Measurements from ENCODE around the gene TEX9.

Gene TEX9

GRCh38 chr15:56351353-56351752 lies 13.9 kb upstream of the TEX9 start:
- TF ChIP-seq GLIS3 (CRISPR knock-in tag; IDR thresholded peaks at IDR 0.05) = no peak
- no peak for TF ChIP-seq RARB (CRISPR knock-in tag; IDR thresholded peaks at IDR 0.05)
- TF ChIP-seq OSR1 (CRISPR knock-in tag; IDR thresholded peaks at IDR 0.05) = no peak
- TF ChIP-seq, protein P1, sequence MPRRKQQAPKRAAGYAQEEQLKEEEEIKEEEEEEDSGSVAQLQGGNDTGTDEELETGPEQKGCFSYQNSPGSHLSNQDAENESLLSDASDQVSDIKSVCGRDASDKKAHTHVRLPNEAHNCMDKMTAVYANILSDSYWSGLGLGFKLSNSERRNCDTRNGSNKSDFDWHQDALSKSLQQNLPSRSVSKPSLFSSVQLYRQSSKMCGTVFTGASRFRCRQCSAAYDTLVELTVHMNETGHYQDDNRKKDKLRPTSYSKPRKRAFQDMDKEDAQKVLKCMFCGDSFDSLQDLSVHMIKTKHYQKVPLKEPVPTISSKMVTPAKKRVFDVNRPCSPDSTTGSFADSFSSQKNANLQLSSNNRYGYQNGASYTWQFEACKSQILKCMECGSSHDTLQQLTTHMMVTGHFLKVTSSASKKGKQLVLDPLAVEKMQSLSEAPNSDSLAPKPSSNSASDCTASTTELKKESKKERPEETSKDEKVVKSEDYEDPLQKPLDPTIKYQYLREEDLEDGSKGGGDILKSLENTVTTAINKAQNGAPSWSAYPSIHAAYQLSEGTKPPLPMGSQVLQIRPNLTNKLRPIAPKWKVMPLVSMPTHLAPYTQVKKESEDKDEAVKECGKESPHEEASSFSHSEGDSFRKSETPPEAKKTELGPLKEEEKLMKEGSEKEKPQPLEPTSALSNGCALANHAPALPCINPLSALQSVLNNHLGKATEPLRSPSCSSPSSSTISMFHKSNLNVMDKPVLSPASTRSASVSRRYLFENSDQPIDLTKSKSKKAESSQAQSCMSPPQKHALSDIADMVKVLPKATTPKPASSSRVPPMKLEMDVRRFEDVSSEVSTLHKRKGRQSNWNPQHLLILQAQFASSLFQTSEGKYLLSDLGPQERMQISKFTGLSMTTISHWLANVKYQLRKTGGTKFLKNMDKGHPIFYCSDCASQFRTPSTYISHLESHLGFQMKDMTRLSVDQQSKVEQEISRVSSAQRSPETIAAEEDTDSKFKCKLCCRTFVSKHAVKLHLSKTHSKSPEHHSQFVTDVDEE (CRISPR knock-in tag; IDR thresholded peaks at IDR 0.05) = no peak
- no peak for TF ChIP-seq CREB5 (CRISPR knock-in tag; IDR thresholded peaks at IDR 0.05; ENCODE audit: low read depth)
- TF ChIP-seq BACH2 (CRISPR knock-in tag; IDR thresholded peaks at IDR 0.05; ENCODE audit: borderline replicate concordance) = no peak
- TF ChIP-seq TOX (CRISPR knock-in tag; IDR thresholded peaks at IDR 0.05; ENCODE audit: borderline replicate concordance) = no peak
- no peak for ATAC-seq

- no peak for ATAC-seq
- TF ChIP-seq ZNF70 (CRISPR knock-in tag; IDR thresholded peaks at IDR 0.05) (no peak), ZNF8 (CRISPR knock-in tag; IDR thresholded peaks at IDR 0.05) (no peak), TOX (CRISPR knock-in tag; IDR thresholded peaks at IDR 0.05; ENCODE audit: borderline replicate concordance) (no peak), ZFP3 (CRISPR knock-in tag; IDR thresholded peaks at IDR 0.05) (no peak), CSDC2 (CRISPR knock-in tag; IDR thresholded peaks at IDR 0.05) (no peak), SNAI2 (CRISPR knock-in tag; IDR thresholded peaks at IDR 0.05) (no peak), BACH2 (CRISPR knock-in tag; IDR thresholded peaks at IDR 0.05; ENCODE audit: borderline replicate concordance) (no peak), ZFP30 (CRISPR knock-in tag; IDR thresholded peaks at IDR 0.05) (no peak), POU6F1 (CRISPR knock-in tag; IDR thresholded peaks at IDR 0.05; ENCODE audit: borderline replicate concordance, low read depth) (no peak)
Observed at GRCh38 chr15:56351957-56352506, 13.2 kb upstream of the TEX9 start.

DNA sequence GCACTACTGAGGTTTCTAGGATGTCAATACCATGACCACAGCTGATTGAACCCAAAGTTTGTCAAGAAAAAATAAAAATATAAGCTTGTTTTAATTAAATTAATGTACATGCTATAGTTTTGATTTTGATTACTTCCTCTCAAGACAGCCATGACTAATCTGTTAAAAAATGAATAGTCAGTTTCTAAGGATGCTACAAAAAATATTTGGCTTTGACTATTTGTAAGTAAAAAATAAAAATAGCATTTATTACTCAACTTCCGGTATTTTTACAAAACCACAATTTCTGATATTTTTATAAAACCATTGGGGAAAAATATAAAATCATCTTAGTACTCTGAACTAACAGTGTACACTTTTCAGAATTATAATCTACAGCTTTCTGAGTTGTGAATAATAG lies 12.1 kb upstream of the TEX9 start:
- ATAC-seq = no peak
- no peak for TF ChIP-seq ZFP30 (CRISPR knock-in tag; IDR thresholded peaks at IDR 0.05)
- TF ChIP-seq RARB (CRISPR knock-in tag; IDR thresholded peaks at IDR 0.05) = no peak
- TF ChIP-seq ZNF70 (CRISPR knock-in tag; IDR thresholded peaks at IDR 0.05) = no peak
- TF ChIP-seq ZNF565 (CRISPR knock-in tag; conservative IDR thresholded peaks at IDR 0.05; ENCODE audit: low read depth) = no peak
- TF ChIP-seq, protein P1 (CRISPR knock-in tag; IDR thresholded peaks at IDR 0.05) = no peak
- no peak for TF ChIP-seq ESRRG (CRISPR knock-in tag; IDR thresholded peaks at IDR 0.05)
- no peak for TF ChIP-seq OSR1 (CRISPR knock-in tag; IDR thresholded peaks at IDR 0.05)
- TF ChIP-seq ARNTL (CRISPR knock-in tag; IDR thresholded peaks at IDR 0.05; ENCODE audit: borderline replicate concordance, low read depth) = no peak

GRCh38 chr15:56353740-56354139 lies 11.5 kb upstream of the TEX9 start:
- no peak for ATAC-seq
- TF ChIP-seq, protein P2, sequence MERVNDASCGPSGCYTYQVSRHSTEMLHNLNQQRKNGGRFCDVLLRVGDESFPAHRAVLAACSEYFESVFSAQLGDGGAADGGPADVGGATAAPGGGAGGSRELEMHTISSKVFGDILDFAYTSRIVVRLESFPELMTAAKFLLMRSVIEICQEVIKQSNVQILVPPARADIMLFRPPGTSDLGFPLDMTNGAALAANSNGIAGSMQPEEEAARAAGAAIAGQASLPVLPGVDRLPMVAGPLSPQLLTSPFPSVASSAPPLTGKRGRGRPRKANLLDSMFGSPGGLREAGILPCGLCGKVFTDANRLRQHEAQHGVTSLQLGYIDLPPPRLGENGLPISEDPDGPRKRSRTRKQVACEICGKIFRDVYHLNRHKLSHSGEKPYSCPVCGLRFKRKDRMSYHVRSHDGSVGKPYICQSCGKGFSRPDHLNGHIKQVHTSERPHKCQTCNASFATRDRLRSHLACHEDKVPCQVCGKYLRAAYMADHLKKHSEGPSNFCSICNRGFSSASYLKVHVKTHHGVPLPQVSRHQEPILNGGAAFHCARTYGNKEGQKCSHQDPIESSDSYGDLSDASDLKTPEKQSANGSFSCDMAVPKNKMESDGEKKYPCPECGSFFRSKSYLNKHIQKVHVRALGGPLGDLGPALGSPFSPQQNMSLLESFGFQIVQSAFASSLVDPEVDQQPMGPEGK (CRISPR knock-in tag; IDR thresholded peaks at IDR 0.05; ENCODE audit: borderline replicate concordance) = no peak
- TF ChIP-seq ZNF70 (CRISPR knock-in tag; IDR thresholded peaks at IDR 0.05) (no peak), GLIS3 (CRISPR knock-in tag; IDR thresholded peaks at IDR 0.05) (no peak), ZFP30 (CRISPR knock-in tag; IDR thresholded peaks at IDR 0.05) (no peak), TOX (CRISPR knock-in tag; IDR thresholded peaks at IDR 0.05; ENCODE audit: borderline replicate concordance) (no peak), PPARA (CRISPR knock-in tag; IDR thresholded peaks at IDR 0.05; ENCODE audit: borderline replicate concordance) (no peak), CREB5 (CRISPR knock-in tag; IDR thresholded peaks at IDR 0.05; ENCODE audit: low read depth) (no peak), BACH2 (CRISPR knock-in tag; IDR thresholded peaks at IDR 0.05; ENCODE audit: borderline replicate concordance) (no peak), ZFP3 (CRISPR knock-in tag; IDR thresholded peaks at IDR 0.05) (no peak), CSDC2 (CRISPR knock-in tag; IDR thresholded peaks at IDR 0.05) (no peak), ZC3H10 (CRISPR knock-in tag; IDR thresholded peaks at IDR 0.05) (no peak), POU6F1 (CRISPR knock-in tag; IDR thresholded peaks at IDR 0.05; ENCODE audit: borderline replicate concordance, low read depth) (no peak), ZNF565 (CRISPR knock-in tag; conservative IDR thresholded peaks at IDR 0.05; ENCODE audit: low read depth) (no peak), ARNTL (CRISPR knock-in tag; IDR thresholded peaks at IDR 0.05; ENCODE audit: borderline replicate concordance, low read depth) (no peak), OSR1 (CRISPR knock-in tag; IDR thresholded peaks at IDR 0.05) (no peak), ZNF8 (CRISPR knock-in tag; IDR thresholded peaks at IDR 0.05) (no peak)
